Breast epithelium (tissue), 4 donors: ENCODE results near the gene UNK. TPM values are rescaled to one million over a fixed set of nuclear protein-coding genes. Genes with fewer than 3 reads are reported as not detected.

ENCODE experiments used
- DNase-seq, 2 donors: peaks; one replicate each; pipeline ENCODE4 v3.0.0-alpha.2; 2019; ENCODE audit warnings: low spot score in 2 of 2
- H3K27ac ChIP-seq, 2 donors: fragments of 200-600 bp; sonication (generic) in 1 of 2; one replicate each; pipeline ENCODE4 v1.5.1; 2016 to 2019; ENCODE audit warnings: mild to moderate bottlenecking in 1 of 2
- H3K27me3 ChIP-seq, 2 donors: fragments of 200-600 bp; sonication (generic) in 1 of 2; one replicate each; pipeline versions ENCODE4 v1.5.1 to v1.6.0; 2017 to 2019; ENCODE audit warnings: control low read depth in 1 of 2, mild to moderate bottlenecking in 1 of 2
- H3K36me3 ChIP-seq: fragments of 200-600 bp; one replicate; pipeline ENCODE4 v1.5.1; 2019
- H3K4me1 ChIP-seq, 2 donors: fragments of 200-600 bp; sonication (generic); one replicate each; pipeline ENCODE4 v1.5.1; 2016 to 2019; ENCODE audit warnings: control low read depth in 1 of 2
- H3K4me3 ChIP-seq, 3 donors: fragments of 200-600 bp; sonication (generic); 1 replicate in 2 of 3; 2 replicates in 1 of 3; pipeline ENCODE4 v1.5.1; 2016 to 2019; ENCODE audit warnings: mild to moderate bottlenecking in 3 of 3, moderate library complexity in 2 of 3
- H3K9me3 ChIP-seq, 2 donors: fragments of 200-600 bp; sonication (generic) in 1 of 2; one replicate each; pipeline ENCODE4 v1.5.1; 2016 to 2019; ENCODE audit warnings: control low read depth in 1 of 2
- CTCF ChIP-seq, 3 donors: fragments of 450-650 bp; IDR thresholded peaks; one replicate each; pipeline ENCODE4 v1.5.1; 2016 to 2017; ENCODE audit warnings: antibody characterized with exemption in 3 of 3, mild to moderate bottlenecking in 3 of 3, moderate library complexity in 3 of 3
- POLR2A ChIP-seq: fragments of 450-650 bp; IDR thresholded peaks from one replicate; pipeline ENCODE4 v1.6.1; 2016; ENCODE audit warnings: antibody characterized with exemption, mild to moderate bottlenecking, moderate library complexity
- POLR2AphosphoS5 ChIP-seq, 3 donors: sonication (generic); formaldehyde crosslinking; IDR thresholded peaks; one replicate each; pipeline ENCODE4 v1.6.1; 2017; ENCODE audit warnings: antibody characterized with exemption in 3 of 3
- intact Hi-C: fragments of 100-400 bp; cut with DNase I; formaldehyde crosslinking; loops from one replicate; pipeline ENCODE4 v1.15.1; 2023; ENCODE audit warnings: low total_unique reads
- total RNA-seq, 3 donors: library from RNA; depleted of rRNA; stranded (reverse); fragments of >200 nt; gene quantifications; one replicate each; pipeline ENCODE4 v1.1.0, GENCODE V29; 2016

Gene UNK
- total RNA-seq, 3 donors from 2014 or later = 18.7 to 43.3 (median 28.5) TPM

- no peaks in the 10 kb centered on the region for H3K4me1 ChIP-seq
- DNase-seq = no peak
- intact Hi-C loops = no loop called here
- peaks cover 7% of the 10 kb centered on the region for H3K36me3 ChIP-seq
- no peak overlapping the region for H3K4me3 ChIP-seq
- no peaks in the 10 kb centered on the region for H3K27me3 ChIP-seq
- H3K27ac ChIP-seq = no peak overlapping the region
- no peak for TF ChIP-seq POLR2AphosphoS5 (IDR thresholded peaks at IDR 0.05)
- TF ChIP-seq CTCF (IDR thresholded peaks at IDR 0.05) = no peak
- TF ChIP-seq POLR2A = no peak
- H3K9me3 ChIP-seq = no peaks in the 10 kb centered on the region
Measured at GRCh38 chr17:75739174-75739573, 45.4 kb upstream of the UNK start.

- H3K36me3 ChIP-seq = peaks cover 7% of the 10 kb centered on the region
- intact Hi-C loops = no loop called here
- H3K27ac ChIP-seq = no peak overlapping the region
- no peak overlapping the region for H3K4me3 ChIP-seq
- H3K27me3 ChIP-seq = no peaks in the 10 kb centered on the region
- H3K9me3 ChIP-seq = no peaks in the 10 kb centered on the region
- DNase-seq = no peak
- no peaks in the 10 kb centered on the region for H3K4me1 ChIP-seq
- TF ChIP-seq POLR2AphosphoS5 (IDR thresholded peaks at IDR 0.05) = no peak
- TF ChIP-seq CTCF (IDR thresholded peaks at IDR 0.05) = no peak
Measured at GRCh38 chr17:75739801-75740200, 44.8 kb upstream of the UNK start.

GRCh38 chr17:75740215-75740614 lies 44.4 kb upstream of the UNK start:
- no peak for DNase-seq
- no peaks in the 10 kb centered on the region for H3K4me1 ChIP-seq
- TF ChIP-seq POLR2A = no peak
- TF ChIP-seq POLR2AphosphoS5 (IDR thresholded peaks at IDR 0.05) = no peak
- TF ChIP-seq CTCF (IDR thresholded peaks at IDR 0.05) = no peak
- no peak overlapping the region for H3K4me3 ChIP-seq
- intact Hi-C loops = no loop called here
- no peak overlapping the region for H3K27ac ChIP-seq
- no peaks in the 10 kb centered on the region for H3K27me3 ChIP-seq
- H3K9me3 ChIP-seq = no peaks in the 10 kb centered on the region
- H3K36me3 ChIP-seq = peaks cover 7% of the 10 kb centered on the region

- H3K9me3 ChIP-seq = no peaks in the 10 kb centered on the region
- no peak for DNase-seq
- H3K4me1 ChIP-seq = no peaks in the 10 kb centered on the region
- TF ChIP-seq POLR2AphosphoS5 (IDR thresholded peaks at IDR 0.05) = no peak
- no peak for TF ChIP-seq CTCF (IDR thresholded peaks at IDR 0.05)
- no peak for TF ChIP-seq POLR2A
- no peak overlapping the region for H3K27ac ChIP-seq
- H3K36me3 ChIP-seq = peaks cover 7% of the 10 kb centered on the region
- H3K4me3 ChIP-seq = no peak overlapping the region
- H3K27me3 ChIP-seq = no peaks in the 10 kb centered on the region
- intact Hi-C loops = no loop called here
Measured at GRCh38 chr17:75740631-75741077, 44.0 kb upstream of the UNK start.

GRCh38 chr17:75742337-75742736 lies 42.3 kb upstream of the UNK start:
- Histone ChIP-seq H3K36me3 (no peaks in the 10 kb centered on the region), H3K27me3 (no peaks in the 10 kb centered on the region), H3K27ac (no peak overlapping the region), H3K4me1 (no peaks in the 10 kb centered on the region), H3K9me3 (no peaks in the 10 kb centered on the region), H3K4me3 (no peak overlapping the region)
- intact Hi-C loops = no loop called here
- DNase-seq = no peak
- TF ChIP-seq CTCF (IDR thresholded peaks at IDR 0.05) (no peak), POLR2AphosphoS5 (IDR thresholded peaks at IDR 0.05) (no peak), POLR2A (no peak)
